SH-SY5Y (cell line): ENCODE measurements around the gene TMEM39A.

ENCODE experiments used
- GATA2 ChIP-seq: IDR thresholded peaks from 2 replicates; pipeline ENCODE4 v1.6.1; 2011; ENCODE audit warnings: mild to moderate bottlenecking, low read depth, low read length
- GATA3 ChIP-seq: IDR thresholded peaks from 2 replicates; pipeline ENCODE4 v1.6.1; 2011; ENCODE audit warnings: low read depth, mild to moderate bottlenecking, low read length, moderate library complexity

DNA sequence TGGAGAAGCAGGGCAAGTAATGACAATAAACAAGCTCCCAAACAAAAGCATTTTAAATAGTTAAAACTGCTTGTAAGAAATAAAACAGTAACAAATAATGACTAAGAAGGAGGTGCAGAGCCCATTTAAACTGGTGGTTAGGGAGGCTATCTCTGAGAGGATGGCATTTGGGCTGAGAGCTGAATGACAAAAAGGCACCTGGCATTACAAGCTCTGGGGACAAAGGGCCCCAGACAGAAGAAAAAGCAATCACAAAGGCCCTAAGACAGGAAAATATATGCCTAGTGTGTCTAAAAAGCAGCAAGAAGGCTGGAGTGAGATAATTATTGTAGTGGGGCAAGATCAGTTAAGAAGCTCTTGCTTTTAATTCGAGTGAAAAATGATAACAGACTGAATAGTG lies 9.6 kb downstream of the TMEM39A start:
- TF ChIP-seq GATA2 (no peak), GATA3 (no peak)
